CD4-positive, alpha-beta T cell (primary cell): ENCODE data around the gene NR2F1. TPM values are rescaled to one million over a fixed set of nuclear protein-coding genes. Genes with fewer than 3 reads are reported as not detected.

Source experiments
- ATAC-seq: fragments of 200-7000 bp; cut with Tn5 transposase; one replicate; pipeline ENCODE4 v1.10.0; 2022; ENCODE audit warnings: mild to moderate bottlenecking; ENCODE audit not compliant: poor library complexity
- CTCF ChIA-PET: fragments of 350-600 bp; sonication (Branson Sonifier 250); formaldehyde crosslinking; loops from one replicate; lab custom pipeline; 2021; ENCODE audit warnings: antibody characterized with exemption, inconsistent platforms; lab: Charles Lee
- POLR2A ChIA-PET: fragments of 350-600 bp; sonication (Branson Sonifier 250); formaldehyde crosslinking; loops from one replicate; lab custom pipeline; 2021; ENCODE audit warnings: antibody characterized with exemption, inconsistent platforms; lab: Charles Lee
- DNase-seq, 14 experiments: peaks; one replicate each; pipeline ENCODE4 v3.0.0-alpha.2; 2013 to 2020; ENCODE audit warnings: mixed read lengths in 2 of 14
- H3K27ac ChIP-seq, 2 donors: one replicate each; pipeline versions ENCODE4 v1.5.1 to v1.7.0; 2013; ENCODE audit warnings: low read length in 2 of 2, low read depth in 1 of 2, mild to moderate bottlenecking in 1 of 2
- H3K27me3 ChIP-seq, 2 experiments: 1 replicate in 1 of 2; 2 replicates in 1 of 2; pipeline versions ENCODE4 v1.6.1 to v1.7.0; 2013; ENCODE audit warnings: low read length in 2 of 2, control low read depth in 1 of 2, mild to moderate bottlenecking in 1 of 2, moderate library complexity in 1 of 2; ENCODE audit not compliant: insufficient read depth in 2 of 2, control insufficient read depth in 1 of 2
- H3K36me3 ChIP-seq: one replicate; pipeline ENCODE4 v1.6.1; 2013; ENCODE audit warnings: low read length, control low read depth; ENCODE audit not compliant: insufficient read depth
- H3K4me1 ChIP-seq: one replicate; pipeline ENCODE4 v1.6.1; 2013; ENCODE audit warnings: low read length, control low read depth; ENCODE audit not compliant: insufficient read depth
- H3K4me3 ChIP-seq: one replicate; pipeline ENCODE4 v1.5.1; 2013; ENCODE audit warnings: mild to moderate bottlenecking, low read length, moderate library complexity
- H3K9me3 ChIP-seq, 2 experiments: 1 replicate in 1 of 2; 2 replicates in 1 of 2; pipeline versions ENCODE4 v1.6.1 to v1.7.0; 2013; ENCODE audit warnings: low read length in 2 of 2, mild to moderate bottlenecking in 2 of 2, control low read depth in 1 of 2, moderate library complexity in 1 of 2; ENCODE audit not compliant: control insufficient read depth in 1 of 2, insufficient read depth in 1 of 2
- H3K27ac Mint-ChIP-seq: one replicate; pipeline ENCODE4 v1.8.0; 2020; ENCODE audit warnings: mixed read lengths
- H3K27me3 Mint-ChIP-seq: one replicate; pipeline ENCODE4 v1.8.0; 2021; ENCODE audit warnings: mixed read lengths
- H3K36me3 Mint-ChIP-seq: one replicate; pipeline ENCODE4 v1.8.0; 2021; ENCODE audit warnings: low read depth, mixed read lengths
- H3K4me1 Mint-ChIP-seq: one replicate; pipeline ENCODE4 v1.8.0; 2021; ENCODE audit warnings: low read depth, mixed read lengths
- H3K4me3 Mint-ChIP-seq: one replicate; pipeline ENCODE4 v1.8.0; 2020; ENCODE audit warnings: mild to moderate bottlenecking, mixed read lengths
- H3K9me3 Mint-ChIP-seq: one replicate; pipeline ENCODE4 v1.8.0; 2020; ENCODE audit warnings: mixed read lengths
- intact Hi-C, 2 experiments: fragments of 100-400 bp; cut with DNase I in 1 of 2; cut with micrococcal nuclease in 1 of 2; formaldehyde crosslinking; loops; one replicate each; pipeline versions ENCODE4 v1.15.1 to v1.9.0; 2023 to 2025; cut with DNase I, micrococcal nuclease
- total RNA-seq, 174 experiments: library from RNA in 2 of 174; stranded (reverse) in 2 of 174; gene quantifications; one replicate each; pipeline ENCODE4 v1.2.3 and lab custom pipeline; 2021 to 2026
- TF ChIP-seq, protein P1 (sequence below): fragments of 200-600 bp; IDR thresholded peaks from one replicate; pipeline ENCODE4 v1.8.0; 2022; ENCODE audit warnings: antibody characterized with exemption, mild to moderate bottlenecking

Gene NR2F1
- total RNA-seq, 2 experiments from 2014 or later = not detected

DNA sequence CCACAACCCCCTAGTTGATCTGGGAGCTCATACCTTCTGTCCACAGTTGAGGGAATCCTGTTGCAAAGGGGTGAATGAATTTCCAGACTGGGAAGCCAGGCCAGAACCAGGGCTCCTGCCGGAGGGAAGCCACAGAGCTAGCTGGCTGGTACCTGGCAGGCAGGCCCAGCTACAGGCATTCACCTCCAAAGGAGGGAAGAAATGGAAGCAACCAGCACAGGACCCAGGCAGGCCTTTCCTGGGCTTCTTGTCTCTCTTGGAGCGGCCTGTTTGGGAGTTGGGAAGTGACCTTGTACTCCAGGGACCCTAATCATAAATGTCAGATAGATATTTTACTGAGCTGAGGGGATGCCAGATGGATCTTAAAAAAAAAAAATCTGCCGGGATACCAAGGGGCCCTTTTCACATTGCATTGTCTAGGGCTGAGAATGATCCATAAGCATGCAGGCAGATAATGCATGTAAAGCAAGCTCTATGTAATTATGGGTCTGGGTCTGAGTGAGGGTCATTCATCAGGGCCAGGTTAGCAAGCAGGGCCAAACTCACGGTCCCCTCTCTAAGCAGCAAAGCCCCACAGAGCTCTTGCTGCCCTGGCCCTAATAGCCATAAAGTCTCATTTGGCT, 8.4 kb downstream of the NR2F1 start:
- ChIA-PET CTCF (no interaction called here), POLR2A (no interaction called here)
- TF ChIP-seq, protein P1, sequence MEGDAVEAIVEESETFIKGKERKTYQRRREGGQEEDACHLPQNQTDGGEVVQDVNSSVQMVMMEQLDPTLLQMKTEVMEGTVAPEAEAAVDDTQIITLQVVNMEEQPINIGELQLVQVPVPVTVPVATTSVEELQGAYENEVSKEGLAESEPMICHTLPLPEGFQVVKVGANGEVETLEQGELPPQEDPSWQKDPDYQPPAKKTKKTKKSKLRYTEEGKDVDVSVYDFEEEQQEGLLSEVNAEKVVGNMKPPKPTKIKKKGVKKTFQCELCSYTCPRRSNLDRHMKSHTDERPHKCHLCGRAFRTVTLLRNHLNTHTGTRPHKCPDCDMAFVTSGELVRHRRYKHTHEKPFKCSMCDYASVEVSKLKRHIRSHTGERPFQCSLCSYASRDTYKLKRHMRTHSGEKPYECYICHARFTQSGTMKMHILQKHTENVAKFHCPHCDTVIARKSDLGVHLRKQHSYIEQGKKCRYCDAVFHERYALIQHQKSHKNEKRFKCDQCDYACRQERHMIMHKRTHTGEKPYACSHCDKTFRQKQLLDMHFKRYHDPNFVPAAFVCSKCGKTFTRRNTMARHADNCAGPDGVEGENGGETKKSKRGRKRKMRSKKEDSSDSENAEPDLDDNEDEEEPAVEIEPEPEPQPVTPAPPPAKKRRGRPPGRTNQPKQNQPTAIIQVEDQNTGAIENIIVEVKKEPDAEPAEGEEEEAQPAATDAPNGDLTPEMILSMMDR = no peak
- ATAC-seq = no peak
- Mint-ChIP-seq H3K4me1 (peaks cover 21% of the 10 kb centered on the region), H3K27me3 (peaks cover 98% of the 10 kb centered on the region), H3K27ac (no peak overlapping the region), H3K9me3 (peaks cover 3% of the 10 kb centered on the region), H3K36me3 (no peaks in the 10 kb centered on the region), H3K4me3 (no peak overlapping the region)
- intact Hi-C loops = loop anchor here in 1 of 2 experiments (10.0 kb wide), 1 partner anchor 1023 kb away; the partner anchor contains the start of genes KIAA0825 and SLF1
- H3K27ac ChIP-seq = no peak overlapping the region
- peaks cover 7 to 50% of the 10 kb centered on the region in 2 experiments for H3K9me3 ChIP-seq
- H3K4me1 ChIP-seq = peaks cover 26% of the 10 kb centered on the region
- H3K27me3 ChIP-seq = peaks cover 79 to 92% of the 10 kb centered on the region in 2 experiments
- H3K4me3 ChIP-seq = no peak overlapping the region
- no peaks in the 10 kb centered on the region for H3K36me3 ChIP-seq
- no peak for DNase-seq

DNA sequence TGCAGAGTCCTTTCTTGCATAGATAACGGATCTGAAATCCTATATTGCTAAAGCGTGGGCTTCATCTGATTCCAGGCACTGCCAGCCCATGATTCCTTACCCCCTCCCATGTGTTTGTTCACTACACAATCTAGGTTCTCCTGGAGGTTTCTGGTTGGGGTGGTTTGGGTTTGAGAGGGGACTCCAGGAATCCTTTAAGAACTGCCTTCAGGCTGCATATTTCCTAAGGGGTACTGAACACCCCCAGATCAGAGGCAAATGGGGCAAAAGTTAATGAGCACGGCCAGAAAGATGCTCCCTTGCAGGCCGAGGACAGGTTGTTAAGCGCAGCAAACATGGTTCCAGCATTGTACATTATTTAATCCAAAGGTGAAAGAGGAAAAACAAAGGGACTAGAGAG, 9.9 kb downstream of the NR2F1 start:
- ChIA-PET POLR2A (interaction anchor here (1.1 kb wide), 1 partner anchor 10 kb away, joined by 3 read pairs; the partner anchor contains the start of gene NR2F1), CTCF (no interaction called here)
- Mint-ChIP-seq H3K9me3 (peaks cover 3% of the 10 kb centered on the region), H3K27me3 (peaks cover 98% of the 10 kb centered on the region), H3K36me3 (no peaks in the 10 kb centered on the region), H3K4me1 (peaks cover 17% of the 10 kb centered on the region), H3K27ac (no peak overlapping the region), H3K4me3 (no peak overlapping the region)
- H3K9me3 ChIP-seq = peaks cover 11 to 57% of the 10 kb centered on the region in 2 experiments
- DNase-seq = no peak
- H3K36me3 ChIP-seq = no peaks in the 10 kb centered on the region
- peaks cover 29% of the 10 kb centered on the region for H3K4me1 ChIP-seq
- intact Hi-C loops = loop anchor here in 1 of 2 experiments (10.0 kb wide), 1 partner anchor 1022 kb away; the partner anchor contains the start of genes KIAA0825 and SLF1
- peaks cover 83 to 92% of the 10 kb centered on the region in 2 experiments for H3K27me3 ChIP-seq
- H3K4me3 ChIP-seq = no peak overlapping the region
- ATAC-seq = no peak
- H3K27ac ChIP-seq = no peak overlapping the region
- TF ChIP-seq, protein P1 = no peak

DNA sequence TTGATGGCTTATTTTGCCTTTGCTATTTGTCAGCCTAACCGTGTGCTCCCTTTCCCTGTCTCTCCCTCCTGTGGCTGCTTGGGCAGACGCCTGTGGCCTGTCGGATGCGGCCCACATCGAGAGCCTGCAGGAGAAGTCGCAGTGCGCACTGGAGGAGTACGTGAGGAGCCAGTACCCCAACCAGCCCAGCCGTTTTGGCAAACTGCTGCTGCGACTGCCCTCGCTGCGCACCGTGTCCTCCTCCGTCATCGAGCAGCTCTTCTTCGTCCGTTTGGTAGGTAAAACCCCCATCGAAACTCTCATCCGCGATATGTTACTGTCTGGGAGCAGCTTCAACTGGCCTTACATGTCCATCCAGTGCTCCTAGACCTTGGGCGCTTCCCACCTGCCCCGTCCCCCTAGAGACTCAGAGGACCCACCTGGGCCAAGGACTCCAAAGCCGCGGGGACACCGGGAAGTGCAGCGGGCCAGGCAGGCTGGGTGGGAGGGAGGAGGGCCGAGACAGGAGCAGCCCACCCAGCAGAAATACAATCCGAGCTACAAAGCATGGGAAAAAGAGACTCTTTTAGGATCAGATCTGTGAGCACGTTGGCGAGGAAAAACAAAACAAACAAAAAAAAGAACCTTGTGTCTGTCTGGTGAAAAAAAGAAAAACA, 10.6 kb downstream of the NR2F1 start:
- no peak for ATAC-seq

More for the DNA sequence above, 10.6 kb downstream of the NR2F1 start:
- Mint-ChIP-seq H3K4me1 (peaks cover 14% of the 10 kb centered on the region), H3K27ac (no peak overlapping the region), H3K27me3 (peaks cover 97% of the 10 kb centered on the region), H3K36me3 (no peaks in the 10 kb centered on the region), H3K9me3 (peaks cover 3% of the 10 kb centered on the region), H3K4me3 (no peak overlapping the region)
- CTCF ChIA-PET = no interaction called here
- H3K4me3 ChIP-seq = no peak overlapping the region
- intact Hi-C loops = loop anchor here in 1 of 2 experiments (10.0 kb wide), 1 partner anchor 1021 kb away; the partner anchor contains the start of genes KIAA0825 and SLF1
- H3K4me1 ChIP-seq = peaks cover 28% of the 10 kb centered on the region
- peaks cover 12 to 56% of the 10 kb centered on the region in 2 experiments for H3K9me3 ChIP-seq
- H3K27ac ChIP-seq = no peak overlapping the region
- no peak for DNase-seq
- H3K36me3 ChIP-seq = no peaks in the 10 kb centered on the region
- TF ChIP-seq, protein P1 = no peak
- POLR2A ChIA-PET = interaction anchor here (1.1 kb wide), 1 partner anchor 10 kb away, joined by 3 read pairs; the partner anchor contains the start of gene NR2F1
- H3K27me3 ChIP-seq = peaks cover 86 to 95% of the 10 kb centered on the region in 2 experiments
